ENCODE results near the gene REV1. TPM values are rescaled to one million over a fixed set of nuclear protein-coding genes. Genes with fewer than 3 reads are reported as not detected.

Gene REV1
- total and polyA plus RNA-seq, 2 of the 13 experiments (the other 11 are each of a cell fraction or from before 2014, with no cell fraction given) = 49.1 to 71.8 TPM

GRCh38 chr2:99397266-99397920 is 92.4 kb downstream of the REV1 start:
- CTCF ChIA-PET (ENCODE audit: low intra/inter-chr PET ratio, low total read pairs) = no interaction called here
- FAIRE-seq = no peak
- H3K36me3 ChIP-seq (replicated peaks in 1 of 2; ENCODE audit: control insufficient read depth in 1 of 2, insufficient read depth in 2 of 2, low read length in 2 of 2) = peaks cover 34 to 77% of the 10 kb centered on the region in 2 experiments

GRCh38 chr2:99395589-99396130 is 94.2 kb downstream of the REV1 start:
- intact Hi-C loops (cut with micrococcal nuclease; ENCODE audit: unreplicated experiment) = no loop called here
- Histone ChIP-seq H3K9ac (ENCODE audit: insufficient read depth, low read depth, low read length) (no peak overlapping the region), H3K27me3 (ENCODE audit: control insufficient read depth in 1 of 2, insufficient read depth in 2 of 2, low read length in 2 of 2) (no peaks in the 10 kb centered on the region), H3K4me1 (ENCODE audit: insufficient read depth, low read length) (peaks cover 17% of the 10 kb centered on the region), H3K4me2 (ENCODE audit: low read depth, low read length) (no peak overlapping the region), H3K36me3 (replicated peaks in 1 of 2; ENCODE audit: control insufficient read depth in 1 of 2, insufficient read depth in 2 of 2, low read length in 2 of 2) (peaks cover 39 to 83% of the 10 kb centered on the region in 2 experiments), H3K79me2 (ENCODE audit: insufficient read depth, low read length) (no peaks in the 10 kb centered on the region), H3K9me3 (ENCODE audit: low read length) (no peaks in the 10 kb centered on the region), H2AFZ (ENCODE audit: low read length) (no peak overlapping the region), H3K4me3 (replicated peaks in 1 of 3; ENCODE audit: insufficient read depth in 1 of 3, low read depth in 2 of 3, low read length in 3 of 3) (no peak overlapping the region), H3K27ac (ENCODE audit: extremely low read length, insufficient read depth, low read length) (no peak overlapping the region), H4K20me1 (ENCODE audit: insufficient read depth, low read length) (no peaks in the 10 kb centered on the region)
- FAIRE-seq = no peak
- CTCF ChIA-PET (ENCODE audit: low intra/inter-chr PET ratio, low total read pairs) = no interaction called here
- in situ Hi-C loops (cut with HindIII; ENCODE audit: extremely low pct_ligation_motif_present, low pct_unique_long_range_greater_than_20kb) = no loop called here
- ATAC-seq = peak; percentile 31
- POLR2A ChIA-PET = interaction anchor here (1.2 kb wide), 1 partner anchor 59 kb away, joined by 3 read pairs; no protein-coding TSS in a partner anchor
- no TSS peak for BruUV-seq (replicated peaks)
- no peak for DNase-seq (ENCODE audit: low spot score)
- WGBS (ENCODE audit: low lambda C conversion rate) = 93% methylated on average over 3 of the region's 3 CpGs
- TF ChIP-seq TGIF2 (CRISPR knock-in tag; IDR thresholded peaks at IDR 0.05) (no peak), USF2 (IDR thresholded peaks at IDR 0.05; ENCODE audit: low read depth, low read length) (no peak), USF2 (CRISPR knock-in tag; IDR thresholded peaks at IDR 0.05; ENCODE audit: borderline replicate concordance) (no peak), UBTF (CRISPR knock-in tag; IDR thresholded peaks at IDR 0.05) (no peak), BCL6 (CRISPR knock-in tag; IDR thresholded peaks at IDR 0.05) (no peak), POLR2G (IDR thresholded peaks at IDR 0.05; ENCODE audit: low read depth, low read length) (peak; percentile 49; the same call in 1 of the 2 replicates), POLR2A (IDR thresholded peaks at IDR 0.05; ENCODE audit: insufficient read depth in 1 of 2, low read depth in 2 of 2, low read length in 2 of 2) (0 out of 4 replicates have a peak, but pooled peaks have one; percentile 3 to 28), TRAFD1 (CRISPR knock-in tag; IDR thresholded peaks at IDR 0.05; ENCODE audit: borderline replicate concordance) (no peak)

More at GRCh38 chr2:99397266-99397920, 92.4 kb downstream of the REV1 start:
- DNase-seq (ENCODE audit: low spot score) = no peak
- H2AFZ ChIP-seq (ENCODE audit: low read length) = no peak overlapping the region
- H4K20me1 ChIP-seq (ENCODE audit: insufficient read depth, low read length) = no peaks in the 10 kb centered on the region
- in situ Hi-C loops (cut with HindIII; ENCODE audit: extremely low pct_ligation_motif_present, low pct_unique_long_range_greater_than_20kb) = no loop called here
- H3K27ac ChIP-seq (ENCODE audit: extremely low read length, insufficient read depth, low read length) = no peak overlapping the region
- H3K9me3 ChIP-seq (ENCODE audit: low read length) = no peaks in the 10 kb centered on the region
- no peak overlapping the region for H3K4me3 ChIP-seq (replicated peaks in 1 of 3; ENCODE audit: insufficient read depth in 1 of 3, low read depth in 2 of 3, low read length in 3 of 3)
- intact Hi-C loops (cut with micrococcal nuclease; ENCODE audit: unreplicated experiment) = no loop called here
- 96% methylated on average over 3 of the region's 3 CpGs for WGBS (ENCODE audit: low lambda C conversion rate)
- H3K79me2 ChIP-seq (ENCODE audit: insufficient read depth, low read length) = no peaks in the 10 kb centered on the region
- H3K4me1 ChIP-seq (ENCODE audit: insufficient read depth, low read length) = peaks cover 14% of the 10 kb centered on the region
- no peak for ATAC-seq
- no TSS peak for BruUV-seq (replicated peaks)
- H3K27me3 ChIP-seq (ENCODE audit: control insufficient read depth in 1 of 2, insufficient read depth in 2 of 2, low read length in 2 of 2) = no peaks in the 10 kb centered on the region
- POLR2A ChIA-PET = no interaction called here
- no peak for TF ChIP-seq ZNF263 (CRISPR knock-in tag; IDR thresholded peaks at IDR 0.05)
- TF ChIP-seq MTF1 (CRISPR knock-in tag; IDR thresholded peaks at IDR 0.05) = no peak
- TF ChIP-seq PAF1 (CRISPR knock-in tag; IDR thresholded peaks at IDR 0.05) = no peak
- TF ChIP-seq POLR2G (IDR thresholded peaks at IDR 0.05; ENCODE audit: low read depth, low read length) = 0 out of 2 replicates have a peak, but pooled peaks have one; percentile 42
- peak; percentile 91 for TF ChIP-seq RBM22 (optimal IDR thresholded peaks at IDR 0.05; ENCODE audit: low read length)
- TF ChIP-seq ZNF432 (CRISPR knock-in tag; IDR thresholded peaks at IDR 0.05; ENCODE audit: borderline replicate concordance) = no peak
- H3K4me2 ChIP-seq (ENCODE audit: low read depth, low read length) = no peak overlapping the region
- H3K9ac ChIP-seq (ENCODE audit: insufficient read depth, low read depth, low read length) = no peak overlapping the region
